ENCODE data around the gene TMEM215.

TMEM215 gene

GRCh38 chr9:32783168-32783891 is at the start of gene TMEM215:
TSS of gene TMEM215 (plus strand) at chr9:32783540. CDS start at chr9:32784184, 644 bp downstream.
- H3K4me3 ChIP-seq (ENCODE audit: low read depth, low read length): no peak within 1 kb of the TSS
- DNase-seq (ENCODE audit: low read depth): no peak
- TF ChIP-seq POLR2A (IDR thresholded peaks at IDR 0.05; ENCODE audit: extremely low read depth, insufficient read length) (no peak), MYC (IDR thresholded peaks at IDR 0.05; ENCODE audit: low read depth, low read length) (no peak), CTCF (IDR thresholded peaks at IDR 0.05; ENCODE audit: low read depth, low read length) (no peak)
- TF ChIP-seq, protein P1, sequence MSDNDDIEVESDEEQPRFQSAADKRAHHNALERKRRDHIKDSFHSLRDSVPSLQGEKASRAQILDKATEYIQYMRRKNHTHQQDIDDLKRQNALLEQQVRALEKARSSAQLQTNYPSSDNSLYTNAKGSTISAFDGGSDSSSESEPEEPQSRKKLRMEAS (IDR thresholded peaks at IDR 0.05; ENCODE audit: low read depth, low read length): no peak

GRCh38 chr9:32735476-32735875 is 47.9 kb upstream of the TMEM215 start:
- TF ChIP-seq POLR2A (IDR thresholded peaks at IDR 0.05; ENCODE audit: extremely low read depth, insufficient read length): no peak
- TF ChIP-seq, protein P1 (IDR thresholded peaks at IDR 0.05; ENCODE audit: low read depth, low read length): no peak
- TF ChIP-seq MYC (IDR thresholded peaks at IDR 0.05; ENCODE audit: low read depth, low read length): no peak
- no peak for TF ChIP-seq CTCF (IDR thresholded peaks at IDR 0.05; ENCODE audit: low read depth, low read length)
- no peak overlapping the region for H3K4me3 ChIP-seq (ENCODE audit: low read depth, low read length)
- DNase-seq (ENCODE audit: low read depth): no peak

DNA sequence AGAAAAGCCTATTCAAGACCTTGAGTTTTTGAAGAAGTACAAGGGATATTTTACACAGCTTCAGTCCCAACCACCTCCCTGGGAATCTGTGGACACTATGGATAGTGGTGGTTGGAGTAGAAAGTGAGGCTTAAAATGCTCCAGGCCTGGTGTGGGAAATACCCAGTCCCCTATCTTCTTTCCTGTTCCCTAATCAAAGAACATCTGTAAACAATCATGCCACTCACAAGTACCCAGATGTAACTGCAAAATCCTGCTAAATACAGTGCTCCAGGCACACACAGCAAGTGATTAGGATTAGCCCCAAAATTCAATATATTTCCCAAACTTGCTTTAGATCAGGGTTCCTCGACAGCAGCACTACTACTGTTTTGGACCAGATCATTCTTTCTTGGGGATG is 46.0 kb upstream of the TMEM215 start:
- H3K4me3 ChIP-seq (ENCODE audit: low read depth, low read length): no peak overlapping the region
- no peak for DNase-seq (ENCODE audit: low read depth)
- TF ChIP-seq MYC (IDR thresholded peaks at IDR 0.05; ENCODE audit: low read depth, low read length): no peak
- TF ChIP-seq, protein P1 (IDR thresholded peaks at IDR 0.05; ENCODE audit: low read depth, low read length): no peak

GRCh38 chr9:32738501-32739172 is 44.7 kb upstream of the TMEM215 start:
- DNase-seq (ENCODE audit: low read depth): no peak
- H3K4me3 ChIP-seq (ENCODE audit: low read depth, low read length): no peak overlapping the region
- TF ChIP-seq MYC (IDR thresholded peaks at IDR 0.05; ENCODE audit: low read depth, low read length) (no peak), POLR2A (IDR thresholded peaks at IDR 0.05; ENCODE audit: extremely low read depth, insufficient read length) (no peak), CTCF (IDR thresholded peaks at IDR 0.05; ENCODE audit: low read depth, low read length) (no peak)
- TF ChIP-seq, protein P1 (IDR thresholded peaks at IDR 0.05; ENCODE audit: low read depth, low read length): no peak

DNA sequence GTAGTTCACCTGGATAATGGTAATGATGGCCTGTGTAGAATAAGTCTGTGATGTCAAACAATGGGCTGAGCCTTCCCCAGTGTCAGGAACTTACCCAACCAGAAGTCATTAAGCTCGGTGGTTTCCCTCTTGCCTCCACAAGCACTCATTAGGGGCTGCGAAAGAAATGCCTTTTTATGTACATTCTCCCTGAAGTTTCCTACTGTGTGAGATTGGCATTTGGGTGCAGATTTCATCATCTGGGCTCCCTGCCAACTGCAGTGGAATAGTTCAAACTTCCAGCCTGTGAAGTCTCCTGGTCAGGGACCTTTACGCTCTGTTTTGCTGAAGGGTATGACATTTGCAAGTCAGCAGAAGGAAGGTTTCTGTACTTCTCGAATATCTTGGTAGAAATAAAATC is 41.6 kb upstream of the TMEM215 start:
- TF ChIP-seq MYC (IDR thresholded peaks at IDR 0.05; ENCODE audit: low read depth, low read length) (no peak), CTCF (IDR thresholded peaks at IDR 0.05; ENCODE audit: low read depth, low read length) (no peak), POLR2A (IDR thresholded peaks at IDR 0.05; ENCODE audit: extremely low read depth, insufficient read length) (no peak)
- TF ChIP-seq, protein P1 (IDR thresholded peaks at IDR 0.05; ENCODE audit: low read depth, low read length): no peak
- no peak overlapping the region for H3K4me3 ChIP-seq (ENCODE audit: low read depth, low read length)
- DNase-seq (ENCODE audit: low read depth): no peak

DNA sequence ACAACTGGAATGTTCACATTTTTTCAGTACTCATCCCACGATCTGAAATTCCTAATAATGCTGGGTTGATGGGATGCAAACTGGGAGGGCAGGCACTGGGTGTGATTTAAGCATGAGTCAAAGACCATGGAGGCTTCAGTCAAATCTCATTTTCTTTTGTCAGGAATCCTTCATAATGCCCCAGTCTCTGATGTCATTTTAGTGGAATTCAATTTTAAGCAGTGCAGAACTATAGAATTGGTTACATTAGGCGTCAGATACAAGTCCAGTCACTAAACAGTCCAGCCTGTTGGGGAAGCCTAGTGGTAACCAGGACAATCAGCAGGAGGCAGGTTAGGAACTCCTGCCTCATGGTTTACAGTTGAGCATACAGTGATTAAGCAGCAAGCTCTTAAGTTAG is 41.0 kb upstream of the TMEM215 start:
- TF ChIP-seq MYC (IDR thresholded peaks at IDR 0.05; ENCODE audit: low read depth, low read length): no peak
- TF ChIP-seq CTCF (IDR thresholded peaks at IDR 0.05; ENCODE audit: low read depth, low read length): no peak
- TF ChIP-seq POLR2A (IDR thresholded peaks at IDR 0.05; ENCODE audit: extremely low read depth, insufficient read length): no peak
- TF ChIP-seq, protein P1 (IDR thresholded peaks at IDR 0.05; ENCODE audit: low read depth, low read length): no peak
- H3K4me3 ChIP-seq (ENCODE audit: low read depth, low read length): no peak overlapping the region
- DNase-seq (ENCODE audit: low read depth): no peak

Measured in NB4 (cell line).